KOPT-K1 (cell line): ENCODE results near the gene CDON.
A peak's percentile ranks its signal among the peaks of the same experiment; 100 is the strongest.

ENCODE experiments used
- H3K27ac ChIP-seq: fragments of 200-600 bp; sonication (generic); 2 replicates; pipeline ENCODE4 v1.5.1; 2016; ENCODE audit warnings: antibody characterized with exemption, mild to moderate bottlenecking, low read depth, low read length; ENCODE audit not compliant: poor library complexity, severe bottlenecking
- H3K36me3 ChIP-seq: fragments of 200-600 bp; sonication (generic); 2 replicates; pipeline ENCODE4 v1.5.1; 2017; ENCODE audit warnings: antibody characterized with exemption, mild to moderate bottlenecking, low read length, moderate library complexity; ENCODE audit not compliant: insufficient read depth
- H3K9me3 ChIP-seq: fragments of 200-600 bp; sonication (generic); 2 replicates; pipeline ENCODE4 v1.5.1; 2017; ENCODE audit warnings: antibody characterized with exemption, low read length, mild to moderate bottlenecking; ENCODE audit not compliant: insufficient read depth, poor library complexity, severe bottlenecking

Gene CDON

GRCh38 chr11:126061707-126062678, 673 bp downstream of the CDON start:
- peak overlapping the region; percentile 76 for H3K27ac ChIP-seq
- H3K36me3 ChIP-seq, result no peaks in the 10 kb centered on the region
- no peaks in the 10 kb centered on the region for H3K9me3 ChIP-seq

GRCh38 chr11:126060757-126061171, 1.9 kb downstream of the CDON start:
- no peak overlapping the region for H3K27ac ChIP-seq
- no peaks in the 10 kb centered on the region for H3K36me3 ChIP-seq
- no peaks in the 10 kb centered on the region for H3K9me3 ChIP-seq

GRCh38 chr11:126059238-126059781, 3.4 kb downstream of the CDON start:
- no peaks in the 10 kb centered on the region for H3K9me3 ChIP-seq
- no peak overlapping the region for H3K27ac ChIP-seq
- H3K36me3 ChIP-seq, result no peaks in the 10 kb centered on the region

- H3K36me3 ChIP-seq, result no peaks in the 10 kb centered on the region
- H3K9me3 ChIP-seq, result no peaks in the 10 kb centered on the region
- H3K27ac ChIP-seq, result no peak overlapping the region
Observed at GRCh38 chr11:126058105-126058874, 4.4 kb downstream of the CDON start.

- Histone ChIP-seq H3K9me3 (no peaks in the 10 kb centered on the region), H3K27ac (no peak overlapping the region), H3K36me3 (no peaks in the 10 kb centered on the region)
Observed at GRCh38 chr11:126054882-126055281, 7.8 kb downstream of the CDON start.

GRCh38 chr11:126054408-126054807, 8.3 kb downstream of the CDON start:
- H3K9me3 ChIP-seq, result no peaks in the 10 kb centered on the region
- no peaks in the 10 kb centered on the region for H3K36me3 ChIP-seq
- no peak overlapping the region for H3K27ac ChIP-seq

GRCh38 chr11:126053415-126054286, 9.0 kb downstream of the CDON start:
- H3K9me3 ChIP-seq, result no peaks in the 10 kb centered on the region
- H3K36me3 ChIP-seq, result no peaks in the 10 kb centered on the region
- no peak overlapping the region for H3K27ac ChIP-seq

GRCh38 chr11:126051117-126051516, 11.5 kb downstream of the CDON start:
- no peaks in the 10 kb centered on the region for H3K36me3 ChIP-seq
- H3K27ac ChIP-seq, result no peak overlapping the region
- H3K9me3 ChIP-seq, result no peaks in the 10 kb centered on the region

GRCh38 chr11:126049159-126049558, 13.5 kb downstream of the CDON start:
- Histone ChIP-seq H3K27ac (no peak overlapping the region), H3K36me3 (no peaks in the 10 kb centered on the region), H3K9me3 (no peaks in the 10 kb centered on the region)

GRCh38 chr11:126048197-126048596, 14.5 kb downstream of the CDON start:
- H3K27ac ChIP-seq, result no peak overlapping the region
- no peaks in the 10 kb centered on the region for H3K36me3 ChIP-seq
- no peaks in the 10 kb centered on the region for H3K9me3 ChIP-seq

- H3K36me3 ChIP-seq, result no peaks in the 10 kb centered on the region
- H3K27ac ChIP-seq, result no peak overlapping the region
- H3K9me3 ChIP-seq, result no peaks in the 10 kb centered on the region
Observed at GRCh38 chr11:126046570-126047195, 16.0 kb downstream of the CDON start.

GRCh38 chr11:126039485-126040271, 23.0 kb downstream of the CDON start:
- Histone ChIP-seq H3K36me3 (no peaks in the 10 kb centered on the region), H3K27ac (no peak overlapping the region), H3K9me3 (no peaks in the 10 kb centered on the region)

GRCh38 chr11:126035718-126036117, 26.9 kb downstream of the CDON start:
- Histone ChIP-seq H3K9me3 (no peaks in the 10 kb centered on the region), H3K36me3 (no peaks in the 10 kb centered on the region), H3K27ac (no peak overlapping the region)
